ENCODE measurements around the gene GPR150.
A peak's percentile ranks its signal among the peaks of the same experiment; 100 is the strongest.

GPR150 gene

DNA sequence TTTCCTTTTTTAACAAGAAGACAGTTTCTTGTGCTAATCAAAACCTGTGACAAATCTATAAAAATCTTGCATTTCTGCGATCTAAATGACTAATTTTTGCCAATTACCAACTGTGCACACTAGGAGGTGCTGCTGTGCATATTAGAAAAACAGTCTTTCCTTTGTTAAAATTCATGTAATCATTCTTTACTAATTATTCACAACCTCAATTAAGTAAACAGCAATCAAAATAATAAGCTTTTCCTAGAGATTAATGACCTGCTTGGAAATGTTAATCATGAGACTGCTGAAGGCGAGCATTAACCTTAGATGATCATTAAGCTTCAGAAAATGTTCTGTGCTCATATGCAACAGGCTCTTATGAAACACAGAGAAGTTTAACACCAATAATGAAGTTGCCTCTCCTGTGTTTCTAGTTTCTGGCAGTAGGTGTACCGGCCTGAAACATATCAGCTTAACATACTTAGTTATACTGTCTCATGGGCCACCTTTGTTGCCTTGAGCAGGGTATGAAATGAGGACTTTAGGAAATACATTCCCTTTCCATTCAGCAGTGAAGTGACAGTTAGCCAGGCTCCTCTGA, 44.4 kb downstream of the GPR150 start:
- TF ChIP-seq, protein P1, sequence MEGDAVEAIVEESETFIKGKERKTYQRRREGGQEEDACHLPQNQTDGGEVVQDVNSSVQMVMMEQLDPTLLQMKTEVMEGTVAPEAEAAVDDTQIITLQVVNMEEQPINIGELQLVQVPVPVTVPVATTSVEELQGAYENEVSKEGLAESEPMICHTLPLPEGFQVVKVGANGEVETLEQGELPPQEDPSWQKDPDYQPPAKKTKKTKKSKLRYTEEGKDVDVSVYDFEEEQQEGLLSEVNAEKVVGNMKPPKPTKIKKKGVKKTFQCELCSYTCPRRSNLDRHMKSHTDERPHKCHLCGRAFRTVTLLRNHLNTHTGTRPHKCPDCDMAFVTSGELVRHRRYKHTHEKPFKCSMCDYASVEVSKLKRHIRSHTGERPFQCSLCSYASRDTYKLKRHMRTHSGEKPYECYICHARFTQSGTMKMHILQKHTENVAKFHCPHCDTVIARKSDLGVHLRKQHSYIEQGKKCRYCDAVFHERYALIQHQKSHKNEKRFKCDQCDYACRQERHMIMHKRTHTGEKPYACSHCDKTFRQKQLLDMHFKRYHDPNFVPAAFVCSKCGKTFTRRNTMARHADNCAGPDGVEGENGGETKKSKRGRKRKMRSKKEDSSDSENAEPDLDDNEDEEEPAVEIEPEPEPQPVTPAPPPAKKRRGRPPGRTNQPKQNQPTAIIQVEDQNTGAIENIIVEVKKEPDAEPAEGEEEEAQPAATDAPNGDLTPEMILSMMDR (IDR thresholded peaks at IDR 0.05; ENCODE audit: insufficient read depth, missing control alignments) = peak; percentile 90
- peak; percentile 88 for FAIRE-seq
- DNase-seq (ENCODE audit: insufficient read length, low spot score) = no peak

DNA sequence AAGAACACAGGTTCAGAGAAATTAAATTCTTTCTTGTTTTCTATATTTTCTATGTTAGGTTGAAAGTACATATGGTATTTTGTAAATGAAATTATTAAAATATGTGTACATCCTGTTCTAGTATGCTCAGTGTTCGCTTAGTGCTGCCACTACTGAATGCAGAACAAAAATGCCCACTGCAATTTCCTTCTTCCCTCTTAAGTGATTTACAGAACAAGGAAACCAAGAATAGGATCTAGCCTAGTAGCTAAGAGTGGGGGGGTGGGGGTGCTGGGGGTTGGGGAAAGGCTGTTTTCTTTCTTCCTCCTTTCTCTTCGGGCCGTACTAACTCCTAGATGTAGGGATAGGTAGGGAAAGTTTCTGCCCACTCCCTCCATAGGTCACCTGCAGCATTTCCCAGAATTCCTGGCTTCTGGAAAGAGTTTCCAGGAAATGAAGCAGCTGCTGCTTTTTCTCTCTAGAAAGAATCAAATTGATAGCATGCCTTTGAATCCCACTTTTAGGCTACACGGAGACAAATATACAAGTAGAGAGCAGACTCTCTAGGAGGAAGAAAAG, 47.3 kb downstream of the GPR150 start:
- no peak for DNase-seq (ENCODE audit: insufficient read length, low spot score)
- no peak for FAIRE-seq
- TF ChIP-seq, protein P1 (IDR thresholded peaks at IDR 0.05; ENCODE audit: insufficient read depth, missing control alignments) = no peak

DNA sequence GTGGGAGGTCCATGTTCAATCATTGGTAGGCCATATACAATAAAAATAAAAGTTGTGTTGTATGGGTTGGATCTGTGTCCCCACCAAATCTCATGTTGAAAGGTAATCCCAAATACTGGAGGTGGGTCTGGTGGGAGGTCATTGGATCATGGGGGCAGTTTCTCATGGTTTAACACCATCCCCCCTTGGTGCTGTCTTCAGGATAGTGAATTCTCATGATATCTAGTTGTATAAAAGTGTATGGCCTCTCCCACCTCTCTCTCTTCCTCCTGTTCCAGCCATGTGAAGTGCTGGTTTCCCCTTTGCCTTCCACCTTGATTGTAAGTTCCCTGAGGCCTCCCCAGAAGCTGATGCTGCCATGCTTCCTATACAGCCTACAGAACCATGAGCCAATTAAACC, 47.8 kb downstream of the GPR150 start:
- DNase-seq (ENCODE audit: insufficient read length, low spot score) (no peak), FAIRE-seq (no peak)
- TF ChIP-seq, protein P1 (IDR thresholded peaks at IDR 0.05; ENCODE audit: insufficient read depth, missing control alignments) = no peak

DNA sequence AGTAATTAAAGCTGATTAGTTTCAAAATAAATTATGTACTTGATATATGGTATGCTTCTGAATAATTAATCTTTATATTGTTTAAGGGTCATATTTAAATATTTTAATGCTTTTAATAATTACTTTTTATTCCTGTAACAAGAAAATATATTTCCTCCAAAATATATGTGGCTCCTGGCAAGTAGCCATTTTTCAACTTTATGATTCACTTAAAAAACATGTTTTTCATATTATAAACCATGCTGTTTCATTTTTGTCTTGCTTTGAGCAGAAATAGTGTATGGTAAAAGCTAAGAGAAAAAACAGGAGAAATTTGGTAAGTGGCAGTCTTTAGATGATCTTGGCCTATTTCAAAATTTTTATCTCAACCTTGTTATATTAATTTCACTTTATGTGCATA, 48.3 kb downstream of the GPR150 start:
- TF ChIP-seq, protein P1 (IDR thresholded peaks at IDR 0.05; ENCODE audit: insufficient read depth, missing control alignments) = no peak
- DNase-seq (ENCODE audit: insufficient read length, low spot score) (no peak), FAIRE-seq (no peak)

DNA sequence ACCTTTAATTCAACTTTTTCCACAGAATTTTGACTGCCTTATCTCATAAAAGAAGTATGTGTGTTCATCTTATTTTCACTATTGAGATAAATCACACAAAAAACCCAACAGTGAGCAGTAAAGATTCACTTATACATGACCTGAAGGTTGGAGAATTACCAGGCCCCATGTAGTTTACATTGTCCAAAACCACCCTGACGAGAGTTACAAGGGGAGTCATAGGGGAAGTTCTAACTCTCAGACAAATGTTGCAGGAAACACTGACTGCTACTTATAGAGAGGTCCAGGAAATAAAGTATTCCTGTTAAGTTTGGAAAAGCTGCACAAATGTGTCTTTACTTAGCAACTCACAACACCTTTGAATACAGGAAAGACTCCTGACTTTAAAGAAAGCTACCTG, 48.8 kb downstream of the GPR150 start:
- FAIRE-seq (no peak), DNase-seq (ENCODE audit: insufficient read length, low spot score) (no peak)
- TF ChIP-seq, protein P1 (IDR thresholded peaks at IDR 0.05; ENCODE audit: insufficient read depth, missing control alignments) = no peak

DNA sequence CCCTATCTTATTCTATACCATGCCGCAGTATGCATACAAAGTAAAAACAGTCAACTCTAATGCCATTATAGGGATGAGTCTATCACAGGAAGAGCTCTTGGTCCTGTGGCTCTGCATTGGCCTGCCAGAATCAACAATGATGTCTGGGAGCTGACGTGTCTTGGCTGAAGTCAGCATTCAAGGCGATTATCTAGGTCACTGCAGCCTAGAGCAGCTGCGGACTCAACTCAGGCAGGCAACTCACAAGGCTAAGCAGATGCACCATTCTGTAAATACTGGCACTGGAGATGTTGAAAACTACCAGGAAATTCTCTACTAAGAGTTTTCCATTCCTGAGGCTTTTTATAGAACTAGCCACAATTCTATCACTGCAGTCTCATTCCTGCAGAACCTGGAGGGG, 49.7 kb downstream of the GPR150 start:
- DNase-seq (ENCODE audit: insufficient read length, low spot score) = no peak
- TF ChIP-seq, protein P1 (IDR thresholded peaks at IDR 0.05; ENCODE audit: insufficient read depth, missing control alignments) = no peak
- no peak for FAIRE-seq

DNA sequence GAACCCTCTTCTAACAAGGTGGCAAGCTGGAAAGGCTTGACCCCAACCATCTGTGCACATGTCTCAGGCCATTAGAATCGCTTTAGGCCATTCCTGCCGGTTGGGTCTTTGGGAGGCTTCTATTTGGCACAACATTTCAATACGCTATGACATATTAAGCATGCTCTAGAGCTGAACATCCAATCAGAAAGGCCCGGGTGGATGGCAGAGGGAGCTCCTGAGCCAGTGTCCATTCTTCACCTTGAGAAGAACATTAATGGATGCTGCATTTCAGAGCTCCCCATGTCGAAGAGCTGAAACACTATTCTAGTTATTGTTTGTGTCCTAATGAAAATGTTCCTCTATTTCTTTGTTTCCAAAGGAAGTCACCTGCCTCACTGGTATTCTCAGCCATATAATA, 50.1 kb downstream of the GPR150 start:
- DNase-seq (ENCODE audit: insufficient read length, low spot score) = no peak
- TF ChIP-seq, protein P1 (IDR thresholded peaks at IDR 0.05; ENCODE audit: insufficient read depth, missing control alignments) = no peak
- no peak for FAIRE-seq
